Stimulated activated CD4-positive, alpha-beta T cell treated with anti-CD3 and anti-CD28 coated beads, Interleukin-4, amount 100 ng/mL, for 1 hour (primary cell): ENCODE measurements around the gene SLC5A5.

Experiments used
- DNase-seq: peaks from one replicate; pipeline ENCODE4 v3.0.0-alpha.2; 2020

The SLC5A5 gene

DNA sequence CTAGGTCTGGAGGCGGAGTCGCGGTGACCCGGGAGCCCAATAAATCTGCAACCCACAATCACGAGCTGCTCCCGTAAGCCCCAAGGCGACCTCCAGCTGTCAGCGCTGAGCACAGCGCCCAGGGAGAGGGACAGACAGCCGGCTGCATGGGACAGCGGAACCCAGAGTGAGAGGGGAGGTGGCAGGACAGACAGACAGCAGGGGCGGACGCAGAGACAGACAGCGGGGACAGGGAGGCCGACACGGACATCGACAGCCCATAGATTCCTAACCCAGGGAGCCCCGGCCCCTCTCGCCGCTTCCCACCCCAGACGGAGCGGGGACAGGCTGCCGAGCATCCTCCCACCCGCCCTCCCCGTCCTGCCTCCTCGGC lies at the start of gene SLC5A5:
SLC5A5 (plus strand) TSS at position 68 of the 373 bp plus-strand sequence. CDS start 375 bp downstream, outside the sequence.
- peak; percentile 26 for DNase-seq

DNA sequence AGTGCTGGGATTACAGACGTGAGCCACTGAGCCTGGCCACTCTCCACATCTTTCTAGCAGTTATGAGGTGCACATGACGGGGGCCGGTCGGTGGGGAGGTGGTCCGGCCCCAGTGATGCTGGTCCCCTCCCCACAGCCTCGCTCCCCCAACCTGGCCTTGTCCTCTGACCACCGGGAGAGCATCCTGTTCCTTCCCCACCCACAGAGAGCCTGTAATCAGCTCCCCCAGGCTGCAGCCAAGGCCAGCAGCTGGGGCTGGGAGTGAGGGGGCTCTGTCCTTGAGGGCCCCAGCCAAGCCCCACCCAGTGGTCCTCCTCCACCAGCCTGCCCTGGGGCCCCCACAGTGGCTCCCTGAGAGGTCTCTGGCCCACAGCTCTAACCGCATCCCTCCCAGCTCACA lies 47.4 kb upstream of the SLC5A5 start:
- no peak for DNase-seq

DNA sequence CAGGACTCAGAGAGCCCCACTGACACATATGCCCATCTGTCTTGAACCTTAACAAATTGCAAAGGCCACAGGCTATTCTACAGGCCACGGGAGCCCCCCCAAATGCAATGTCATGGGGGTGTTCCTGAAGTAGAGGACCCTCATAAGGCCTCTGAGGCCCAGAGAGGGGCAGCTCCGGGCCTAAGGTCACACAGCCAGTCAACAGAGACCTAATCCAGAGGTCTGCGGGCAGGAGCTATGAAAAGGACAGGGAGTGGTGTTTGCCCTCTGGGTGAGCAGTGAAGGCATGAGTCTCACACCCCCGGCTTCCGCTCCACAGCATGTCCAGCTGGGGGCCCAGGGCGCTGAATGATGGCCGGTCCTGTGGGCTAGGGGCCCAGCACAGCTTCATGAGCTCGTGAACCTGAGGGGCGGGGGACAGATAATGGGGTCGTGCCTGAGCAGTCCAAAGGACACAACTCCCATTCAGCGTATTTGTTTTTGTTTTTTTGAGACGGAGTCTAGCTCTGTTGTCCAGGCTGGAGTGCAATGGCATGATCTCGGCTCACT lies 45.2 kb upstream of the SLC5A5 start:
- DNase-seq, result no peak

DNA sequence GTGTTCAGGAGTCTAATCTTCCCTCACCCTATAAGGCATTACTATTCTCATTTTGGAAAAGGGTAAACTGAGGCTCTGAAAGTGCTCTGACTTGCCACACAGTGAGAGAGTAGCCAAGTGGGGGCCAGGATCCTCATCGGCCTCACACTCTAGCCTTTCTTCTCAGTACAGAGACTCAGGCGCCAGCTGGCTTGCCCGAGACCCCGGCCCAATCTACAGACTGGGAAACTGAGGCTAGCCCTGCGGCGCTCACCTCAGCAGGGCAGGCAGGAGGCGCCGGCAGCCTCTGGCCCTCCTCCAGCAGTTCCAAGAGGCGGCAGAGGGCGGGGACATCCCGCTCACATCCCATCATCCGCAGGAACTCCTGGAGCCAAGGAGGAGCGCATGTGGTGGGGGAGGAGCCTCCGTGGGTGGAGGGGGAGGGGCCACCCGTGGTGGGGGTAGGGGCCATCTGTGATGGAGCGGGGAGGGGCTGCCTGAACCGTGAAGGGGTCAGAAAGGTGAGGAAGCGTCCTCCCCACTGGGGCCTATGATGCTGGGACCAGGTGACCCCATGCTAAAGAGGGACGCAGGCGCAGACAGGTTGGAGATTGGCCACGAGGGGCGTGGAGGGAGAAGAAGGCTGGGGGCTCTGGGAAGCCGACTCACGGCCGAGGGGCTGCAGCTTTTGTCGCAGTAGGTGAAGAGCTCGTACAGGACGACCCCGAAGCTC lies 41.7 kb upstream of the SLC5A5 start:
- DNase-seq, result no peak

DNA sequence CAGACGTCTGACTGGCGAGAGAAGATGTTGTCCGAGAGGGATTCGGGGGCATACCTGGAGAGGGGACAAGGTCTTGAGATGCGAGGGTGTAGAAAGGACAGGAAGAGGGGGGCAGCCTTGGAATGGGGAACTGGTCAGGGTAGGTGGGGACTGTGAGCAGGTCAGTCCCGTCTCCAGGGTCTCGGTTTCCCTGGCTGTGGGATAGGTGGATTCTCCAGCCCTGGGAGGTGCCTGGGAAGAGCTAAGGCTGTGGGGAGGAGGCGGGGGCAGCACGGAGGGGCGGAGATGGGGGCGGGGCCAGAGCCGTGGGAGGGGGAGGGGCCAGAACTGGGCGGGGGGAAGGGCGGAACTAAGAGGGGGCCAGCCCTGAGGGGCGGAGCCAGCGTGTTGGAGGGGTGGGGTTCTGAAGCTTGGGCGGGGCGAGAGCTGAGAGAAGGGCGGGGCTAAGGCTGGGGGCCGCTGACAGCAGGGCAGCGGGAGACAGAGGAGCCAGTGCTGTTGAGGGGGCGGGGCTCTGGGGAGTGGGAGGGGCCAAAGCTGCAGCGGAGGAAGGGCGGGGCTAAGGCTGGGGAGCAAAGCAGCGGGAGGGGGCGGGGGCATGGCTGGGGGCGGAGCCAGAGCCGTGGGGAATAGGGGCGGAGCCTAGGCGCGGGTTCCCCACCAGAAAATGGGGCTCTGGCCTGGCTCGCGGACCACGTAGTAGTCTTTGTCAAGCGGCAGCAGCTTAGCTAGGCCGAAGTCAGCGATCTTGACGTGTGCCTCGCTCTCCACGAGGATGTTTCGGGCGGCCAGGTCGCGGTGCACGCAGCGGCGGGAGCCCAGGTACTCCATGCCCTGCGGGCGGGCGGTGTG lies 41.0 kb upstream of the SLC5A5 start:
- peak; percentile 50 for DNase-seq

DNA sequence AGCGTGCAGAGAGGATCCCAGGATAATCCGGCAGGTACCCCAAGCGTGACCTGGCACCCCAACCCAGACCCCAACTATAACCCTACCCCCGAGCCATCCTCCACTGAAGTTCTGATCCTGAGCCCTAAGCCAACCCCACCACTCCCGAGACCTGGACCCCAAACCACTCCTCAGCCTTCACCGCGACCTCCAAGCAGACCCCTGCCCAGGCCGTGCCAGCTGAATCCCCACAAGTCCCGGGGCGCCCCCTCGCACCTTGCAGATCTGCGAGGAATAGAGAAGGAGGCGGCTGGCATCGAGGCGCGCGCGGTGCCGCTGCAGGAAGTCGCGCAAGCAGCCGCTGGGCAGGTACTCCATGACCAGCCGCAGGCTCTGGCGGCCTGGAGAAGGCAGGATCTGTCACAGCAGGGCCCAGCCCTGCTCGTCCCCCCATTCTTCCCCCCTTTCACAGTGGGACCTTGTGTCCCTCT lies 40.3 kb upstream of the SLC5A5 start:
- no peak for DNase-seq

DNA sequence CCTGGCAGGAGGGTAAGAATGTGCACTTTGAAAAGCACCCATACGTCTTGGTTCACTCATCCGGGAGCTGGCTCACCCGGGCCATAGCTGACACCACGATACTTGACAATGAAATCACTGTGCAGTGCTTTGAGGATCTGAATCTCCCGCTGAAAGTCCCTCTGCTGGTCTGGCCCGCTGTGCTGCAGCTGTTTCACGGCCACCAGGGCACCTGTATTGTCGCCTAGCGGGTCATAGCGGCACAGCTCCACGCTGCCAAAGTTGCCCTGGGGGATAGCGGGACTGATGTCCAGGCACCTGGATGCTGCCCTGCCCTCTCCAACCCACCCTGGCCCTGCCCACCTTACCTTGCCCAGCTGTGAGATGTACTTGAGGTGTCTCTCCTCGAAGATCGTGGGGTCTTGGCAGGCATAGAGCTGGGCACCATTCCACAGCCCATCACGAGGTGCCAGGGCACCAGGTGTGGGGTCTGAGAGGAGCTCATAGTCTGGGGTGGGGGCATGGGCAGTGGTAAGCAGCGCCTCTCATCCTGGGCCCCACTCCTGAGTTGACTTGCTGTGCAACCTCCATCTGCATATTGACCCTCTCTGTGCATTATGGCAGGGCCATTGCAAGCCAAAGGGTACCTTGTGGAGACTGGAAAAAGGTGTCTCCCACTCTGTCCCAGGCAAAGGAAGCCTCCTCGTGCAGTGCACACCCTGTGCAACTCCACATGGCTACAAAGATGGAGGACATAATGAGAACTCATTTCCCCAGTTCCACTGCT lies 39.1 kb upstream of the SLC5A5 start:
- DNase-seq, result no peak

DNA sequence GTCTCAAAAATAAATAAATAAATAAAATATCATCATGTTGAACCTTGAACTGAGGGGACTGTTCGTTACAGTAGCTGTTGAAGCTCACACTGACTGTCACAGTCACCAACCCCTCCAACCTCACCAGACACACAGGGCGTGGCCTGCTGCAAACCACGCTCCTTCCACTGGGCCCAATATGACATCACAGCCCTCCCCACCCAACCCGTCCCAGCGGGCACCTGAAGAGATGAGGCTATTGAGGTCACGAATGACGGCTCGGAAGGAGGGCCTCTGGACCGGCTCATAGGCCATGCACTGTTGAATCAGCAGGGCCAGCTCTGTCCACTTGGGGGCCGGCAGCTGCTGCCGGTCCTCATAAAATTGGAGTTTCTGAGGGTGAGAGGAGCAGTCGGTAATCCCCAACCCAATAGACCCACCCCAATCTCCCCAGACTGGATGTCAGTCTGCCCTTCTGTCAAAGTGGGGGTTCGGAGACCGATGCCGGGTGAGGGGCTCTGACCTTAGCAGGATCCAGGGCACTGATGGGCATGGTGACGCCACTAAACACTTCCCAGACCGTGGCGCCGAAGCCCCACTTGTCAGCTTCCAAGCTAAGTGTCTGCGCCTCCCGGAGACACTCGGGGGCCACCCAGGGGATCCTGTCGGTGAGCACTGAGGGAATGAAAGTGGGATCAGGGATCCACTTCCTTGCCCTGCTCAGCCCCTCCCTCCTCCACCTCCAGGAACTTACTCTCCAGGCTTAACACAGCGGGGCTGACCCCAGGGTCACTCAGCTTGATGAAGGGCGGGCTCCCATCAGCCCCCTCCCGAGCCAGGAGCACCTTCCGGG lies 37.2 kb upstream of the SLC5A5 start:
- DNase-seq, result no peak

DNA sequence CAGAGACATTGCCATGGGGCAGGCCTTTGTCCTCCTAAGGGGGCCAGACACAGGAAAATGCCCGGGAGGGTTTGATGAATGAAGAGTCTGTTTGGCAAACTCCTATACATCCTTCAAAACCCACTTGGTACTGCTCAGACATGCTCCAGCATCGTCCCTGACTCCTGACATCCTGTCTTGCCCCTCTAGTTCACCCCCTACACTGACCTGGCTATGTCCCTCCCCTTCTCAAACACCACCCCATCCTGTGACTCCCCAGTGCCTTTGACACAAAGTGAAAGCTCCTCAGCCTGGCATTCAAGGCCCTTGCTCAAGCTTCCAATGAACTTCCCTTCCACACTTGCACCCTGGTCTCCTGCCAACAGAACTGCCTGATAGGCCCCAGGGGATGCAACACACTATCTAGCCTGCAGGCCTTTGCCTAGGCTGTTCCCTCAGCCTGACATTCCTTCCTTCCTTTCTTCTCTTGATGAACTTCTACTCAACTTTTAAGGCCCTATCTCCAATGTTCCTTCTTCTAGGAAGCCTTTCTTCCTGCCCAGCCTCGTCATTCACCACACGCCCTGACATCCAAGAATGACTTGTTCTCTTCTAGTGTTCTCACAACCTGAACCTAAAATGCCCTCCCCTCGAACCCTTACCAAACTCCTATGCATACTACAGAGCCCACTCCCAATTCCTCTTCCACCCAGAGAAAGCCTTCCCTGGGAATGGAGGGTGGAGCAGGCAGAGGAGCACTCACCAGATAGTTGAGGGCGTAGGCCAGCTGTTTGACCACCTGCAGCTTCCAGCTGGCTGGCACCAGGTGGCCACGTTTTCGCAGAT lies 36.4 kb upstream of the SLC5A5 start:
- no peak for DNase-seq

DNA sequence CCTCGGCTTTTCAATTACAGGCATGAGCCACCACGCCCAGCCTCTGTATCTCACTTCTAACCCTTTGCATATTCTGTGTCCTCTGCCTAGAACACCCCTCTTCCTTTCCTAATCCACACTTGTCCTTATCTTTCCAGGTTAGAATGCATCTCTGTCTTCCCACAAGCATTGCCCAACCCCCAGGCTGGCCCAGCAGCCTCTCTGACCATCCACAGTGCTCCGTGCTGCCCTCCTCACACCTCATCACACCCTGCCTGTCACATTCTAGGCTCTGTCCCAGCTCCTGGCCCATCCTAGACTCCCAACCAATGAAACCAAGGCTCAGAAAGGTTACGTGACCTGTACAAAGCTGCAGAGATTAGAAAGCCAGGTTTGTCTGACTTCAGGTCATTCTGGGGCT lies 35.2 kb upstream of the SLC5A5 start:
- no peak for DNase-seq

DNA sequence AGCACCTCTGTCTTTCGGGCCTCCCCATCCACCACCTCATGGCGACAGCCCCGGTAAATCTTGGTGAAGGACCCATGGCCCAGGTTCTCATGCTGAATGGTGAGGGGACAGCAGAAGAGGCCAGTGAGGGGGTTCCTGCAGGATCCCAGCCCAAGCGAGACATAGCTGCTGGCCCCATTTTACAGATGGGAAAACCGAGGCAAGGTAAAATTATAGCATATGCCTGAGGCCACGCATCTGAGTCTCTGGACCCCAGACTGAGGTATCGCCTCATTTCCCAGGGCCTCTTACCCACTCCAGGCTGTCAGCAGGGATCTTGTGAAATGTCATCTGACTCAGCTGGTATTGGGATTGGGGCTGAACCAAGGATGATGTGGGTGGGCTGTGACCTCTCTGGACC lies 33.8 kb upstream of the SLC5A5 start:
- DNase-seq, result no peak

DNA sequence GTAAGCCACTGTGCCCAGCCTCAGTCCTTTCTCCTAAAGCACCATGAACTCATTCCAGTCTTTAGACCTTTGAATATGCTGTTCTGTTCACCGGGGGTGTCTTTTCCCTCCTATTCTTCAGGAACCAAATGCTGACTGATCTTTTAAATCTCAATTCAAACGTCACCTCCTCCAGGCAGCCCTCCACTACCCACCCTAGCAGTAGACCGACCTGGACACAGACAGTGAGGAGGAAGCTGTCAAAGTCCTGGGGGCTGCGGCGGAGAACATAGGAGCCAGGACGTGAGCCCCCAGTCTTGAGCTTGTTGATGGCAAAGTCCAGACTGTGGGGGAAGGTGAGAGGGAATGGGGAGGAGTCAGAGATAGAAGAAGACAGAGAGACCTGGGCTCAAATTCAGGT lies 31.7 kb upstream of the SLC5A5 start:
- no peak for DNase-seq

DNA sequence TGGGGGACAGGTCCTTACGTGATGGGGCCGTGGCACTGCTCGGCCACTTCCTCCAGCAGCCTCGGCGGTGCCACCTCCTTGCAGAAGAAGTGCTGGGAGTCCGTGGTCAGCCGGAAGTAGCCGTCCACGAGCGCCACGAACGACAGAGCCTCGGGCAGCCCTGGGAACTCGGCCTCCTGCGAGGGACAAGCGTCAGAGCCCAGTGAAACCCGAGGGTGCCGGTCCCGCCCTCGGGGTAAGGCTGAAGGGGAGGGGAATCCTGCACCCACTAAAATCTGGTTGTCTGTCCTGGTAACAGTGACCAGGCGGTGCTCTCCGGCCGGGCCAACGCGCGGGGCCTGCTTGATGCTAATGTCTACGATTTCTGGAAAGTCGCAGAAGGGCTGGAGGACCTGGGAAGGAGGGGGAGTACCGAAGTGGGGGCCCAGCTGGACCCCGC lies 30.4 kb upstream of the SLC5A5 start:
- no peak for DNase-seq

DNA sequence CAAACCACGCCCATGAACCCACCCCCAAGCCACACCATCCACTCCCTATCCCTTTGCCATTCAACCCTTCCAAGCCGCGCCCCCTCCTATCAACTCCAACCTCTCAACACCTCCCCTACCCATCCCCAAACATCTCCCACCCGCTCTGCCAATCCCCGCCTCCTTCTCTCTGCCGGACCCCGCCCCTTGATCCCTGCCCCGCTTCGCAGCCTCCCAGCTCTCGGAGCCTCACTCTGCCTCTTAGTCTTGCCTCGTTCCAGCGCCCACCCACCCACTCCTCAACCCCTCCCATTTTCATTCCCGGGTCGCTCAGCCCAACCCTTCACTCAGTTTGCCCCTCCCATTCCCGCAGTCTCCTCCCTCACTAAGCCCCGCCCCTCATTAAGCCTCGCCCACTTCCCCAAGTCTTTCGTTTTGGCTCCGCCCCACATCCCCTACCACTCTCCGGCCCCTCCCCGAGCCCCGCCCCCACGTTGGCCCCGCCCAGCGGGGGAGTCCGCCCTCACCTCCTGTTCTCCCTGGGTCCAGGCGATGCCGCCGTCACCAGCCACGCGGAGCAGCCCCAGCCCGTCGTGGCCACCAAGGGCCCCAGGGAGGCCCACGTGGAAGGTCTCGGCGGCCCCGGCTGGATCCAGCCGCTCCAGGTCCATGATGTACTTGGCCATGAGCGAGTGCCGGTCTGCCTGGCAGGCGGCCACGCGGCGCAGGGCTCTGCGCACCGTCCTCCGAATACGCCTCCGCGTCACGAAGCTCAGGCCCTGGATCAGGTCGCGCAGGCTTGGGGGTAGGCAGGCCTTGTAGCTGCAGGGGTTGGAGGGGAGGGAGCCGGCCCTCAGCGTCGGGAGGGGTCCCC lies 29.7 kb upstream of the SLC5A5 start:
- peak; percentile 68 for DNase-seq

DNA sequence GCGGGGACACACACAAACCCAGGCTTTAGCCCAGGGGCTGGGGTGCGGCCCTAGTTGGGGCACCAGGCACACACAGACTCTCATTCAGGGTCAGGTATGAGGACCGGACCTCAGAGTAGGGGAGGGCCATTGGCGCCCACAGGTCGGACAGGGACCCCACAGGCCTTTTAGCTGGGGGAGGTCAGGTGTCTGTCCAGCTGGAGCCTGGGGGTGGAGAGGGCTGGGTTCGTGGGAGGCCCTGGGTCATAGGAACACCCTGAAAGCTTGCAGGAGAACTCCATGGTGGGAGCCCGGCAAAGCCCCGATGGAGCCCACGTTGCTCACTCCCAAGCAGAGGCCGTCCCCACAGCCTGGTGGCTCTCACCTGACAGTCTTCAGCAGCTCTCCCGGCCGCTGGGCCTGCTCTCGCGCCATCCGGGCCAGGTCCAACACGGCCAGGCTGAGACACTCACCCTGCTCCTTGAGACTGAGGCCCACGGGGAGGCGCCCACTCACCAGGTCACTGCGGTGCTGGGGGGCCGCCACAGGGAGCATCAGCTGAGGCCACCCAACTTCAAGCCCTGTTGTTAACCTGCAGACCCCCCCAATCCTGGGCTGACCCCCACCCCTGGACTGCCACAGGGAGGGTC lies 29.0 kb upstream of the SLC5A5 start:
- DNase-seq, result no peak

DNA sequence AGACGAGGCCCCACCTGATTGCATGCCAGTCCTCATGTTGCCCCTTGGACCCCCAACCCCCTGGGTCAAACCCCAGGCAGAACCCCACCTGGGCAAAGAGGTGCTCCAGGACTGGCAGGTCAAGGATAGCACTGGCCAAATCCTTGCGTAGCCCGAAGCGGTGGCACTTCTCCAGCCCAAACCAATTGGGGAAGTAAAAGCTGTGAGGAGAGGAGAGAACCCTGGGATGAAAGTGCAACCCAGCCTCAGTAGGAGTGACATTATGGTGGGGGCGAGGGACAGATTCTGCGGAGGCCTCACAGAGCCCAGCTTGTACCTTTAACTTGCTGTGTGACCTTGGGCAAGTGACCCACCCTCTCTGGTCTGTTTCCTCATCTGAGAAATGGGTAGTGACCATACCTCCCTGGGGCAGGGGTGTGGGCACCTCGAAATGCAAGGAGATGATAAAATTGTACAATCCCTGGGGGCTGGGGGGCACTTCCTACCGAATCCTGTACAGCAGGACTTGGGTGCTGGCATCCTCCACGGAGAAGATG lies 28.4 kb upstream of the SLC5A5 start:
- no peak for DNase-seq

DNA sequence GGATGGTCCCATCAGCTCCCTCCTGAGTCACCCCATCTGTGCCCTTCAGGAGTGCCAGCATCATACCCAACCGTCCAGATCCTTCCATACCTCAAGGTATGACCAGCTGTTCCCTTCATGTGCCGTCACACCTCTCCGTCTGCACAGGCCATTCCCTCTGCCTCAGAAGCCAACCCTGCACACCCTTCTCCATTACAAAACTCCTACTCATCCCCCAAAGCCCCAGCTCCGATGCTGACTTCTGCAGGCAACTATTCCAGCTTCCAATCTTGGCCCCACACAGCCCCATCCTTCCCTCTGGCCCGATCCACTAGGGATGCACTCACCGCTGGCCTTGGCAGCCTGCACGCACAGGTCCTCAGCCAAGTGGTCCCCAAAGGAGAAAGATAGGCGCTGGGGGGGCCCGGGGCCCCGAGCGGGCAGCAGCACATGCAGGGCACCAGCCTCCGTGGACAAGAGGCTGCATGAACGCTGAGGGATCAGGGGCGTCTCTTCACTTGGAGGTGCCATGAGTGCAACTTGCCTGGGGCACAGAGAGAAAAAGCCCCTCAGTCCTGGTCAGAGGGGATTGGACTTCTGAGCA lies 27.7 kb upstream of the SLC5A5 start:
- no peak for DNase-seq

DNA sequence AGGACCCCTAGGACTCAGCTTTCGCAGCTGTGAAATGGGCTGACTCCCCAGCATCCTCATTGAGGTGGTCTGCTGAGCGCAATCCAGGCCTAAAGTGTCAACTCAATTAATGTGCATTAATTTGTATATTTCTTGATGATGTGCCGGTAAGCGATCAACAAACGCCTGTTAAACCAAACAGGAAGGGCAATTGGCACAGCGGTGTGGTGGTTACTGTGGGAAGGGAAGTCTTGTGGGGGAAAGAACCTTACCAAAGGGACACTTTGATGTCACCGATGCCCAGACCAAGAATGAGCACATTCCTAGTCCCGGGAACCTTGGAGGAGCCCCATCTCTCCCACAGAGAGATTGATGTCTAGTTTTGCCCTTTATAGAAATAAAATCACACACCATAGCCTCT lies 25.6 kb upstream of the SLC5A5 start:
- no peak for DNase-seq
